GM18502 (cell line): Measurements from ENCODE around the gene PRRG4.

Experiments
- ATAC-seq: cut with Tn5 transposase; IDR thresholded peaks from one replicate; pipeline ENCODE4 v1.9.1; 2021; ENCODE audit warnings: mild to moderate bottlenecking; ENCODE audit not compliant: unreplicated experiment, poor library complexity

Gene PRRG4

DNA sequence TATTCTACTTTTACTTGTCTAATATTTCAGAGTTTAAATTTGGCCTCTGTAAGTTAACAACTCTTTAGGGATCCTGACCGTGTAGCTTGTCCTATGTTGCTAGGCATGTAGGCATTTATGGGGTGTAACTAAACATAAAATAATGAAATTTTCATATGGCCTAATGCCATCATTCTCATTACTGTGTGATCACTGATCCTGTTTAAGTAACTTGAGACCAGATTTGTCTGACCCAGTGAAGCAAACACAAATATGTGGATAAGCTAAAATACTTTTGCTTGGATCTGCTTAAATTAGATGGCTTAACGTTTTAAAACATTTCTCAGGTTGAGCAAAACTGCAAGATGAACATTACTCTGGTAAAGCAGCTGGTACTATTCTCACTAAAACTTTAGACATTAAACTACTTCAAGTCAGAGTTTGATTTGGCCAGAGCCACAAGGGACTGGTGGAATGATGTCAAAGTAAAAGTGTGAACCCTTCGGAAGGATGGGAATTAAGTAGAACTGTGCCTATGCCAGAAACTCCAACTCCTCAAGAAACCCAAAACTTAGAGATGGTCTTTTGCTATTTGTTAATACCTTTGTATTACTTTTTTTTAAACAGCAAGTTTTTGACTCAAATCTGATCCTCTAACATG lies 75.4 kb downstream of the PRRG4 start:
- ATAC-seq: no peak
